Rectal smooth muscle tissue (tissue), 1 donor: ENCODE data around the gene HIF1A.

ENCODE experiments used
- H3K27ac ChIP-seq: one replicate; pipeline ENCODE4 v1.7.0; 2013; ENCODE audit warnings: low read depth, low read length, inconsistent platforms
- H3K27me3 ChIP-seq: one replicate; pipeline ENCODE4 v1.7.0; 2013; ENCODE audit warnings: low read length; ENCODE audit not compliant: control insufficient read depth, insufficient read depth
- H3K36me3 ChIP-seq: one replicate; pipeline ENCODE4 v1.7.0; 2013; ENCODE audit warnings: low read length; ENCODE audit not compliant: control insufficient read depth, insufficient read depth
- H3K4me1 ChIP-seq: one replicate; pipeline ENCODE4 v1.7.0; 2013; ENCODE audit warnings: low read length; ENCODE audit not compliant: control insufficient read depth, insufficient read depth
- H3K4me3 ChIP-seq: one replicate; pipeline ENCODE4 v1.7.0; 2013; ENCODE audit warnings: low read length
- H3K9ac ChIP-seq: one replicate; pipeline ENCODE4 v1.7.0; 2013; ENCODE audit warnings: low read length

HIF1A gene

DNA sequence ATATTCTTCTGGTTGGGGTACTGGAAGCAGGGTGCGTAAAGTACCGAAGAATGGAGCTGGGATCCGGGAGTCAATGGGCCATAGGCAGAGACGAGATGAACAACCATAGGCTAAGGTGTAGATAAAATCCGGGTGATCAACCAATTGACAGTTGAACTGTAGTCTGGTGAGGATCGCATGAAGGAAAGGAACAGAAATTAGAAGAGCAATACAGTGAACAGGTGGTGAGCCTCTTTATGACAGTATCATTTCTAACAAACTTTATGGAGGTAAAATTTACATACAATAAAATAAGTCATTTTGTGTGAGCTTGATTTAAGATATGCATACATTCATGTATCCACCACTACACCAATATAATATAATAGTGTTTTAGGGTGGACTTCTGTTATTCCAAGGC is 13.9 kb upstream of the HIF1A start:
- H3K27me3 ChIP-seq: no peaks in the 10 kb centered on the region
- no peak overlapping the region for H3K4me3 ChIP-seq
- H3K9ac ChIP-seq: no peak overlapping the region
- H3K27ac ChIP-seq: no peak overlapping the region
- no peaks in the 10 kb centered on the region for H3K36me3 ChIP-seq
- no peaks in the 10 kb centered on the region for H3K4me1 ChIP-seq

DNA sequence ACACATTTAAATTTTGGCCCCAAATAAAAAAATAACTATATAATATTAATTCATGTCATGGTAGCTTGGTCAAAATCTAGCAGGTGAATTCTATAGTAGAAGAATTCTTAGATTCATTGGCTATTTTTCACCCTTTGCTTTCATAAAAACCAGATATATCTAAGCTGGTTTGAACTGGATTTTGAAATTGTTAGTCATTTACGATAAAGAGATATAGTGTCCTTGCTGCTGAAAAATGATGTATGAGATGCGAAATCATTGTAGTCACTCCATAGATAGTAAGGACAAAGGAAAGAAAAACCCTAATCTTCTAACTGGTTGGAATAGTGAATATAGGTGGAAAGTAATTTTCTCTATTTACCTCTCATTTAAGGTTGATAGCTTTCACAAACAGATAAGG is 12.2 kb upstream of the HIF1A start:
- Histone ChIP-seq H3K27ac (no peak overlapping the region), H3K9ac (no peak overlapping the region), H3K36me3 (no peaks in the 10 kb centered on the region), H3K4me3 (no peak overlapping the region), H3K27me3 (no peaks in the 10 kb centered on the region), H3K4me1 (no peaks in the 10 kb centered on the region)

DNA sequence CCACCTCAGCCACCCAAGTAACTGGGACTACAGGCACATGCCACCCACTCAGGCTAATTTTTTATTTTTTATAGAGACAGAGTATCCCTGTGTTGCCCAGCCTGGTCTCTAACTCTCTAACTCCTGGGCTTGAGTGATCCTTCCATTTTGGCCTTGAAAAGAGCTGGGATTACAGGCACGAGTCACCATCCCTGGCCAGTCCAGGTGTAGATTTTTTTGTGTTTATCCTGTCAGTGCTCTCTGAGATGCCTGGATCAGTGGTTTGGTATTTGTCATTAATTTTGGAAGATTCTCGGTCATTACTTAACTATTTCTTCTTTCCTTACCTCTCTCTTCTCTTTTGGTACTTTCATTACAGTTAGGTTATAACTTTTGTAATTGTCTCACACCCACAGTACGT is 5.3 kb upstream of the HIF1A start:
- H3K4me1 ChIP-seq: no peaks in the 10 kb centered on the region

DNA sequence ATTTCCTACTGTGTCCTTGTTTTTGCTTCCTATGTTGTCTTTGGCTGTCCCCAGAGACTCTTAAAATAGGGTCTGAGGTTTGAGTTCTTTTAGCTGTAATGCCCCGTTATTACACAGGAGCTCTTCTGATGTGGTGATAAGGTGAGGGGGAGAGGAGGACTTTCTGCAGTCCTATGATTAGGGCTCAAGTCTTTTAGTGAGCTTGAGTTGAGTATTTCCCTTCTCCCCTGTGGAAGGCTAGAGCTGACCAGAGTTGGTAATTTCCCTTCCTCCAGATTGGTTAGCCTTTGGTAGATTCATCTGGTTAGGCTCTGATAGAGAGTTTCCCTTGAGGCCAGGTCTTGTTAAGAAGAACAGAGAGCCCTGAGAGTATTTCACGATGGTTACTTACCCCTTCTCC is 4.3 kb upstream of the HIF1A start:
- no peak overlapping the region for H3K9ac ChIP-seq
- no peaks in the 10 kb centered on the region for H3K27me3 ChIP-seq
- no peak overlapping the region for H3K27ac ChIP-seq
- H3K4me1 ChIP-seq: no peaks in the 10 kb centered on the region
- H3K4me3 ChIP-seq: no peak overlapping the region
- no peaks in the 10 kb centered on the region for H3K36me3 ChIP-seq

More for the DNA sequence above, 5.3 kb upstream of the HIF1A start:
- Histone ChIP-seq H3K36me3 (no peaks in the 10 kb centered on the region), H3K9ac (no peak overlapping the region), H3K27me3 (no peaks in the 10 kb centered on the region), H3K27ac (no peak overlapping the region), H3K4me3 (no peak overlapping the region)

DNA sequence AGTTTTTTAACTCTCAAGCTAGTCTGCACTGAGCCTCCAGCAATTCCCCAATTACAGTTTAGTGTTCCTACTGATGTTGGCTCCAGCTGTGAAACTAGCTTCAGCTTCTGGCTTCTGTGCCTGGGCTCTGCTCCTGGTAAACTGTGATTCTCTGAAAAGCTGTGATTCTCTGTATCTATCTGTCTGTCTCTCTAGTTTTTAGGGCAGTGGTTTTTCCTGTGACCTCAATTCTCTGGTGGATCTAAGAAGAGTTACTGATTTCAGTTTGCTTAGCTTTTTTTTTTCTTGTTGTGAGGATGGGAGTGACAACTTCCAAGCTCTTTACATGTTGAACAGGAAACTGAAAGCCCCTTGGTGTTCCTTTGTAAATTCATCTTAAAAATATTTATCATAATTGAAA is 3.8 kb upstream of the HIF1A start:
- Histone ChIP-seq H3K27me3 (no peaks in the 10 kb centered on the region), H3K9ac (no peak overlapping the region), H3K4me1 (peaks cover 2% of the 10 kb centered on the region), H3K4me3 (no peak overlapping the region), H3K36me3 (no peaks in the 10 kb centered on the region), H3K27ac (no peak overlapping the region)

DNA sequence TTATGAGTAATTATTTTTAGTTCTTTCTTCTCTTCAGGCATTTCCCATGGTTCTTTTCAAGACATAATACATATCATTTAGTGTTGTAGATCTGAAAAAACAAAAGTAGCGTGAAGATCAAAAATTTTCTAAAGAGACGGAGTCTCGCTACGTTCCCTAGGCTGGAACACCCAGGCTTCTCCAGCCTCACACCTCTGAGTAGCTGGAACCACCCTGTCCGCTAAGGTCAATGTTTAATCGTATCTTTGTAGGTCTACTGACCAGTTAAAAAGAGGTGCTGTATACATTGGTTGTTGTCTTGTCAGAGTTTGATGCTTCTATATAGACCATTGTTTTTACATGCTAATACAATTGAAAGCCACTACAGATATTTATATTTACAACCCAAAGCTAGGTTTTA is 1.3 kb upstream of the HIF1A start:
- Histone ChIP-seq H3K27me3 (no peaks in the 10 kb centered on the region), H3K27ac (no peak overlapping the region), H3K36me3 (no peaks in the 10 kb centered on the region), H3K4me1 (peaks cover 9% of the 10 kb centered on the region), H3K9ac (no peak overlapping the region), H3K4me3 (no peak overlapping the region)

DNA sequence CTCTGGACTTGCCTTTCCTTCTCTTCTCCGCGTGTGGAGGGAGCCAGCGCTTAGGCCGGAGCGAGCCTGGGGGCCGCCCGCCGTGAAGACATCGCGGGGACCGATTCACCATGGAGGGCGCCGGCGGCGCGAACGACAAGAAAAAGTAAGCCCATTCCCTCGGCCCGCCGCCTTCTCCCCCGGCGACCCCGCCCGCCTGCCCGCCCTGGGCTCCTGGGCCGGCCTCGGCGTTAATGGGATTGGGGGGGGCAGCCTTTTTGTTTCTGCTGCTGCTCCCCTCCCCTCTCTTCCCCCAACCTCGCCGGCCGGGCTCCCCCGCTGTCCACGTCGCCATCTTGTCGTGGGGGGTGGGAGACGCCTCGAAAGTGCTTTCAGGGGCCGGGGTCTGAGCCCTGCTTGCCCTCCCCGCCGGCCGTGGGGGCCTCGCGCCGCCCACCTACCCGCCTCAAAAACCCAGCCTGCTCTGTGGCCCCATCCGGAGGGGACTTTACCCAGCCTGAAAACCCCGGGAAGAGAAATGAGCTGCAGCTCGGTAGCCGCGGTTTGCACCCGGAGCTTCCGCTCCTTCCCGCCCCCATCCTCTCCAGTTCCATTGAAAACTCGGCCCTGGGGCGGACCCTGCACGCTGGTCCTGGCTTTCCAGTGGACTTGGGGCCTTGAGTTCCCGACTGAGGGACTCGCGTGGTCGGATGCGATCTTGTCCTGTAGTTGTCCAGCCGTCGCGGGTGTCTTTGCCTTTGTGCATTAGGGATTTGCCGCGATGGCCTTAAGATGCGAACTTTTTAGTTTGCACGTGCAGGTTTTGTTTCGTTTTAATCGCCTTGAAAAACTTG is 598 bp downstream of the HIF1A start:
- peak overlapping the region; percentile 75 for H3K4me3 ChIP-seq
- peak overlapping the region; percentile 95 for H3K9ac ChIP-seq
- H3K27me3 ChIP-seq: no peaks in the 10 kb centered on the region
- peaks cover 9% of the 10 kb centered on the region for H3K4me1 ChIP-seq
- H3K27ac ChIP-seq: peak overlapping the region; percentile 95
- H3K36me3 ChIP-seq: no peaks in the 10 kb centered on the region

DNA sequence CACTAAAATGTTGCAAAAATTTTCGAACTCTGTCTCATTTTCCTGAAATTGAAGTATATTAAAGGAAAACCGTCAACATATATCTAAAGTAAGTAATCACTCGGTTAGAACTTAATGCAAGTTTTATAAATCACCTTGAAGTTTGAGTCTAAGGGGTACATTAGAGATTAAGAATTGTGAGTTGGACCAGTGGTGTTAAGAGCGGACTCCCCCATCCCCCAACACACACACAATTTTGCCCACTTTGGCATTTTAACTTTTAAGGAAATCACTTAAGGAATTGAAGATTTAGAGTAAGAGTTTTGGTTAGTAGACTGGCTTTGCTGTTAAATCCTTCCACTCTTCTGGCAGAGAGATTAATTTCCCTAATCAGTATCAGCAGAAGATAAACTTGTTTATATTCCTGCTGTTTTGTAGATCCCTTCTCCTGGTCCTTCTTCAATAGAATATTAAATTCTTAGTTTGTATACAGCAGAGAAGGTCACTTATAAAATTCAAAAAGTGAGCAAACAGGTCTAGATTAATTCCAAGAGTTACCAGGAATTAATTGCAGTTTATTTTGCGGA is 1.5 kb downstream of the HIF1A start:
- Histone ChIP-seq H3K9ac (peak overlapping the region; percentile 95), H3K27ac (no peak overlapping the region), H3K27me3 (no peaks in the 10 kb centered on the region), H3K36me3 (no peaks in the 10 kb centered on the region), H3K4me1 (peaks cover 9% of the 10 kb centered on the region), H3K4me3 (peak overlapping the region; percentile 75)

DNA sequence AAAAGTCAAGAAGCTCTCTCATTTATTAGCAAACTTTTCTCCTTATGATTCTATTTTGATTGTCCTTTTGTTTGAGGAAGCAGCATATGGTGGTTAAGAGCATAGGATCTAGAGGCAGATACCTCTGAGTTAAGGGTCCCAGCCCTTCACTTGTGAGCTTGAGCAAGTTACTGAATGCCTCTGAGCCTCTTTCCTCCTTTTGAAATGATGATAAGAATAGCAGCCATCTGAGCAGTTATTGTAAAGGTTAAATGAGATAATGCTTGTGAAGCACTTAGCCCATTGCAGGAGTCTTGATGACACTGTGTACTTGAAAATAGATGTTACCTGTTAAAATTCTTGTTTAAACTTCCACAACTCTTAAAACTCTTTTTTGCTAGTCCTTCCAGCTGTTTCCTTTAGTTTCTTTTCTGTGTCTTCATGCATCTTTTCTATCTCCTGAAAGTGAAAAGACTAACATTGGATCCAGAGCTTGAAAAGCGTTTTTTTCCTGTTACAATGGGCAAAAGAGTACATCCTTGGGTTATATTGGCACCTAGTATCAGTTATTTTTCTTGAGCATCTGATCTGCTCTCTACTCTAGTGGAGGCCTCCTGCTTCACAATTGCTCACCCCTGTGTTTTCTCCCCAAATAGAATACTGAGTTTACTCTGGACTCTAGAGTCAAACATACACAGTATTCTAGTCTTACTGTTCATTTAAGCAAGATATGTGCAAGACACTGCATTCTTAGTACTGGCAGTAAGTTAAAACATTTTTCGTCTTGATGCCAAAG is 3.1 kb downstream of the HIF1A start:
- Histone ChIP-seq H3K27ac (no peak overlapping the region), H3K27me3 (no peaks in the 10 kb centered on the region), H3K4me3 (peak overlapping the region; percentile 37), H3K9ac (no peak overlapping the region), H3K4me1 (peaks cover 9% of the 10 kb centered on the region), H3K36me3 (no peaks in the 10 kb centered on the region)

DNA sequence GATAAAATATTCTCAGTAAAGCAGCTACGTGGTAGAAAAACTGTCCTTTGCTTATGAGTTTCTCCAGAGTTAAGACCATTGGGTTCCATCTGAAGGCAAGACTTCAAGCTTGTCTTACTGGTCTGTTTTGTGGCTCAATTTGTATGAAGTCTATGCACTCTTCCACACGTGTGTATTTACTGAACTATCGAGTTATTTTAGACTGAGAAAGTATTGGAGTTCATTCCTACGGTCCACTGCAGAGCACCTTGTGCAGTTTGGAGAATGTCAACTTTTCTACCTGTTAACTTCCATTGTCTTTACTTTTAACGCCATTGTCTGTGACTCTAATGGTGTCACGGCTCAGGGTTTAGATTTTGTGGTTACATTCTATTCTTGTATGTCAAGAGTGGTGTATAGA is 3.7 kb downstream of the HIF1A start:
- Histone ChIP-seq H3K4me1 (peaks cover 9% of the 10 kb centered on the region), H3K36me3 (no peaks in the 10 kb centered on the region), H3K4me3 (no peak overlapping the region), H3K9ac (no peak overlapping the region), H3K27ac (no peak overlapping the region), H3K27me3 (no peaks in the 10 kb centered on the region)

DNA sequence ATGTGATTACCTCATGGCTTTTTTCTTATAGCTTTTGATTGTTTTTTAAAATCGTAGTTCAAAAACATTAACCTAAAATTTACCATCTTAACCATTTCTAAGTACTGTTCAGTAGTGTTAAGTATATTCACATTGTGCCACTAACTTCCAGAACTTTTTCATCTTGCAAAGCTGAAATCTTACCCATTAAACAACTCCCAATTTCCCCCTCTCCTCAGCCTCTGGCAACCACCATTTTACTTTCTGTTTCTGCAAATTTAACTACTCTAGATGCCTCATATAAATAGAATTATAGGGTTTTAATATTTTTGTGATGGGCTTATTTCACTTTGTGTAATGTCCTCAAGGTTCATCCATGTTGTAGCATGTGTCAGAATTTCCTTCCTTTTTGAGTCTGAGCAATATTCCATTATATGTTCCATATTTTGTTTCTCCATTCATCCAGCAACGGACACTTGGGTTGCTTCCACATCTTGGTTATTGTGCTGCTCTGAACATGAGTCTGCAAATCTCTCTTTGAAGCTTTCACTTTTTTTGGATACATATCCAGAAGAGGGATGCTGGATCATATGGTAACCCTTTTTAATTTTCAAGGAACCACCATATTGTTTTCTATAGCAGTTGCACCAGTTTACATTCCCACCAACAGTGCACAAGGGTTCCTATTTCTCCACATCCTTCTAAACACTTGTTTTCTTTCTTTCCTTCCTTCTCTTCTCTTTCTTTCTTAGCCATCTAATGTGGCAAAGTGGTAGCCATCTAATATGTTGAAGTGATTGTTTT is 5.0 kb downstream of the HIF1A start:
- no peak overlapping the region for H3K9ac ChIP-seq
- no peaks in the 10 kb centered on the region for H3K27me3 ChIP-seq
- H3K27ac ChIP-seq: no peak overlapping the region
- peaks cover 9% of the 10 kb centered on the region for H3K4me1 ChIP-seq
- no peak overlapping the region for H3K4me3 ChIP-seq
- no peaks in the 10 kb centered on the region for H3K36me3 ChIP-seq

DNA sequence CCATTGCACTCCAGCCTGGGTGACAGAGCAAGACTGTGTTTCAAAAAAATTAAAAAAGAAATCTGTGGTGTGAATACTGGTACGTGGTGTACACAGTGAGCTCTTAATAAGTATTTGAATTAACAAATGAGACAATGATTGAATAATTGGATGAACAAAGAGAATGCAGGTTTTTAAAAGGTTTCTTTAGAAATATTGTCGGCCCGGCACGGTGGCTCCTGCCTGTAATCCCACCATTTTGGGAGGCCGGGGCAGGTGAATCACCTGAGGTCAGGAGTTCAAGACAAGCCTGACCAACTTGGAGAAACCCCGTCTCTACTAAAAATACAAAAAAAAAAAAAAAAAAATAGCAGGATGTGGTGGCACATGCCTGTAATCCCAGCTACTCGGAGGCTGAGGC is 6.6 kb downstream of the HIF1A start:
- no peaks in the 10 kb centered on the region for H3K27me3 ChIP-seq
- H3K27ac ChIP-seq: no peak overlapping the region
- H3K36me3 ChIP-seq: no peaks in the 10 kb centered on the region
- H3K4me1 ChIP-seq: peaks cover 5% of the 10 kb centered on the region
- no peak overlapping the region for H3K4me3 ChIP-seq
- H3K9ac ChIP-seq: no peak overlapping the region
